ENCODE results near the gene CD99.

CD99 gene

DNA sequence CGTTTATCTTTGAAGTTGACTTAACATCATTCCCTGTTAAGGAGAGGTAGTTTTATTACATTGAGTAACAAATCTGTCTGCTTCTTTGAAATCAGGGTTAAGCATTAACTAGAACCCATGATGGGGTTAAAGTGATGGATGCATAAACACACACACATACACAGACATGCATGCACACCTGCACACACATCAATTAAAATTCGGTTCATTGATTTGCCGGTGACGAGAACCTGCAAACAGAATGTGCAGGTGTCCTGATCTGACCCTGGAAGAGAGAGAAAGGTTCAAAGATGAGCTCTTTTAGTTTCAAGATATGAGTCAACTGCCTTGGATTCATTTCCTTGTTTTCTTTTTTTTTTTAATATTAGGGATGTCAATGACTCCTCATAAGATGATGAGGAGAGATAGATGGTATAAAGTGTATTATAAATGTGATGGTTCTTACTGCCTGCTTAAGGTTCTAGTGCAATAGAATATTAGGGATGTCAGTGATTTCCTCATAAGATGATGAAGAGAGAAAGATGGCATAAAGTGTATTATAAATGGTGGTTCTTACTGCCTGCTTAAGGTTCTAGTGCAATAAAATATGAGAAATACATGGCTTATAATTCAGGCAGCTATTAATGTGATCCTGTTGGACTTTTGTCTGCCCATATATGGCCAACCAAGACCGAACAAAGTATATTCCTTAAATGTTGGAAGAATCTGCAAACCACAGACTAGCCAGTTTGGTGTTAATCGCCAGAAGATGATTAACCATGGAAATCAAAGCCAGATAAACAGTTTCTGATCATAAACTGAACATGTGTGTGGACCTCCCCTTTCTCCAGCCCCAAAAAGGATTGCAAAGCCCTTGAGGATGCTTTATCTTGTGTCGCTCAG, 14.1 kb upstream of the CD99 start:
- no peak for DNase-seq (ENCODE audit: low read depth)

DNA sequence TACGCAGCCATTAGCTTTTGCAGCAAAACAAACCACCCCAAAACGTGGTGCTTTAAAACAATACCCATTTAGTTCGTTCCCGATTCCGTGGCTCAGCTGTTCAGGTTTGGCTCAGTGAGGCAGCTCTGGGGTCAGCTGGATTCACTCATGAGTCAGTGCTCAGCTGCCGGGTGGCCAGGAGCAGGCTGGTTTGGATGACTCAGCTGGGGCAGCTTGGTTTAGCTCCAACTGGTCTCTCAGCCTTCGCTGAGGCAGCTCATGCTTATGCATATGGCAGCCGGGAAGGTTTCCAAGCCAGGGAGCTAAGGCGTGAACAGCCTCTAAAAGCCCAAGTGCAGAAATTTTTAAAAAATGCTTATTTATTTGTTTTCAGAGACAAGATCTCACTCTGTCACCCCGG, 13.3 kb upstream of the CD99 start:
- no peak for DNase-seq (ENCODE audit: low read depth)

DNA sequence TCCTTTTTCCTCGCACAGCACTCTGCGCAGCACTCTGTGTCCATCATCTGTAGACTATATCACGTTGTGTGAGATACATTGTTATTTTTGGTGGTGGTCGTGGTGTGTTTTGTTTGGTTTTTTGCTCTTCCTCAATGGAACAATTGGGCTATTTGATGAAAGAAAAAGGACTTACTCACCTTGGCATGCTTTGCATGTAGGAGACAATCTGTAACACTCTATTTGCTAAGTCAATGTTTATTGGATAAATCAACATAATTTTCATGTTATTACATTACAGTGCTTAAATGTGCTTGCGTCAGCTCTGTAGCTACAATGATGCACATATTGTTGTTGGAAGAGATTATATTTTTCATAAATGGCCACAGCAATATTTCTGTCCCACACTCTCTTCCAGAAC, 12.5 kb upstream of the CD99 start:
- no peak for DNase-seq (ENCODE audit: low read depth)

DNA sequence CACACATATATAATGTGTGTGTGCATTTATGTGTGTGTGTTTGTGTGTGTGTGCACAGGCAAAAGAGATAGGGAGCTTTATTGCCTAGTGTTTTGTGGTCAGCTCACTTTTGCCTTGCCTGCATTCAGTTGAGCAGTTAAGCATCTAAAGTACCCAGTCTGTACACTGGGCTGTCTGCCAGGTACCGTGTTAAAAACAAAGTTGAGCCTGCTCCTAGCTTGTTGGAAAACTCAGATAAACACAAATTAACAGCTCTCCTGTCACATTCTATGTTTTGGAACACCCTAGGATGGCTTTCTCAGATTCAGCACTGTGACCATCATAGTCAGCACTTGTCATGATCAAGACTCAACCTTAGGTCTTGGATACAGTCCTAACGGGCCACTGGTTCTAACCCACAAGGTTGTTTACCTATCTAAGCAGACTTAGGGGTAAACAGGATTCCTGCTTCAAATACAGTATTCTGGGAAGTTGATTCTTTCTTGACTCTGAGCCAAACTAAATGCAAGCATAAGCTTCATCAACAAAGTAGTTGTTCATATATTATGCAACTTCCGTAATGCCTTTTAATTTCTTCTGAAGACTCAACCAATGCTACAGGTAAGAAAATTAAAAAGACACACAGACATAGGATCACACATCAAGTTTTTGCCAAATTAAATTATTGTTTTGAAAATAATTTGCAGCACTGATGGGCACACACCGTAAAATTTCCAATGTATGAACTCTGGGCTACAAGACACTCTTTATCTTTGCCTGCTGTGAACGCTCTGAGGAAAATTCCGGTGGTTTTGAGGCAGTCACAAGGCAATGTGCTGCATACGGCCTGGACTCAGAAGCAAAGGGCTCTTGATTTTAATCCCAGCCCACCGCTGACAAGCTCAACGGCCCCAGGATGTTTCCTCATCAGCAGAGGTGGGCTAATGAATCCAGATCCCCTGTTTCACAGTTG, 11.3 kb upstream of the CD99 start:
- DNase-seq (ENCODE audit: low read depth) = no peak

DNA sequence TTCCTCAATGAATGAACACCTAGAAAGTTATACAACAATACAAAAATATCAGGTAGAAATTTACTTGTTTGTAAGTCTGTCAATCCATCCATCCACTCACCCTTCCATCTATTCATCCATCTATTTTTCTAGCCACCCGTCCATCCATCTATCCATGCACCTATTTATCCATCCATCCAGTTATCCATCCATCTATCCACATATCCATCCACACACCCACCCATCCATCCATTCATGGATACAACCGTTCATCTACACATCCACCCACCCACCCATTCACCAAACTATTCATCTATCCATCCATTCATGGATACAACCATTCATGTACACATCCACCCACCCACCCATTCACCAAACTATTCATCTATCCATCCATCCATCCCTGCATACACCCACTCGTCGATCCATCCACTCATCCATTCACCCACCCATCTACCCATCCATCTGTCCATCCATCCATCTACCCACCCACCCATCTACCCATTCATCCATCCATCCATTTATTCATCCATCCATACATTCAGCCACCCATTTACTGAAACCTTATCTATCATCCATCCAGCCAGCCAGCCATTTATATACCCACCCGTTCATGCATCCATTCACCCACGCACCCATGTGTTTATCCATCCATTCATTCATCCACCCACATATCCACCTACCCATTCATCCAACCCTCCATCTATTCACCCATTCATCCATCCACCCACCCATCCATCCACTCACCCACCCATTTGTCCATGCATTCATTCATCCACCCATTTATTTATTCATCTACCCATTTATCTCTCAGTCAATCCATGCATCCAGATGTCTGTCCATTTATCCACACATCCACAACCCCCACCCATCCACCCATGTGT, 10.4 kb upstream of the CD99 start:
- DNase-seq (ENCODE audit: low read depth) = no peak

DNA sequence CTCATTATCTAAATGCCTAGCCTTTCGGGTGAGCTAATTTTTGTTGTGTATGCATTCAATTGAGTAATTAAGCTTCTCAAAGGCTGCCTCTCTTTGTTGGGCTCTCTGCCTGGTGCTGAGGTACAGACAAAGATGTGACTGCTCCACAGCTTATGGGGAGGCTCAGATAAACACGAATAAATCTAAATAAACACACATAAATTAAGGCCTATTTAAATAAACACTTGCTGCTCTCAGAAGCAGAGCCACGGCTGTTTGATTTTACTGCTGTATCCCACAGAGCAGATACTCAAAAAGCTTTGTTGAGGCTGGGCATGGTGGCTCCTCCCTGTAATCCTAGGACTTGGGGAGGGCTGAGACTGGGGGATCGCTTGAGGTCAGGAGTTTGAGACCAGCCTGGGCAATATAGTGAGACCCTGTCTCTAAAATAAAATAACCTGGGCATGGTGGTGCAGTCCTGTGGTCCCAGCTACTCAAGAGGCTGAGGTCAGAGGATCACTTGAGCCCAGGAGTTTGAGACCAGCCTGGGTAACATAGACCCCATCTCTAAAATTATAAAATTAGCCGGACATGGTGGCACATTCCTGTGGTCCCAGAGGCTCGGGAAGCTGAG, 8.4 kb upstream of the CD99 start:
- DNase-seq (ENCODE audit: low read depth) = no peak

DNA sequence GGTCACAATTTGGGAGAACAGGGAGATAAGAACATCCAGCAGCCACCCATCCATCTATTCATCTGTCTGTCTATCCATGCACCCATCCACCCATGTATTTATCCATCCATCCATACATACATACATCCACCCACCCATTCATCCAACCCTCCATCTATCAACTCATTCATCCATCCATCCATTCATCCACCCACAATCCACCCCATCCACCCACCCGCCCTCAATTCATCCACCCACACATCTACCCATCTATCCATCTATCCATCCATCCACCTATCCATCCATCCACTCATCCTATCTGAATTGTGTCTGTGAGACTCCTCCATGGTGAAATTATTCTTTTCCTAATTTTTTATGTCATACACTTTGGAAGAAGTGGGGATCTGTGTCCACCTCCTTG, 6.8 kb upstream of the CD99 start:
- no peak for DNase-seq (ENCODE audit: low read depth)

DNA sequence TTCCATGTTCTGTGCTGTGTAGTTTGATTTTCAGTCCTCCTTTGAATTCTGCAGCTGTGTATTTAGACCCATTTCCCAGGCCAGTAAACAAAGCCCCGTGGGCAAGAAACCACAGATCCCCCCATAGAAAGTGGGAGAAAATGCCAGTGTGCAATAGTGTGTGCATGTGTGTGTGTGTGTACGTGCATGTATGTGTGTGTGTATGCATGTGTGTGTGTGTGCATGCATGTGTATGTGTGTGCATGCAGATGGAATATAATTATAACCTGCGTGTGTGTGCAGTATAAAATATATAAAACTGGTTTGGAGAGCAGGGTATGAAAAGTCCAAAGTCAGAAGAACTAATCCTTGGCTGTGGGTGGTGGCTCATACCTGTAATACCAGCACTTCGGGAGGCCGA, 5.2 kb upstream of the CD99 start:
- no peak for DNase-seq (ENCODE audit: low read depth)

DNA sequence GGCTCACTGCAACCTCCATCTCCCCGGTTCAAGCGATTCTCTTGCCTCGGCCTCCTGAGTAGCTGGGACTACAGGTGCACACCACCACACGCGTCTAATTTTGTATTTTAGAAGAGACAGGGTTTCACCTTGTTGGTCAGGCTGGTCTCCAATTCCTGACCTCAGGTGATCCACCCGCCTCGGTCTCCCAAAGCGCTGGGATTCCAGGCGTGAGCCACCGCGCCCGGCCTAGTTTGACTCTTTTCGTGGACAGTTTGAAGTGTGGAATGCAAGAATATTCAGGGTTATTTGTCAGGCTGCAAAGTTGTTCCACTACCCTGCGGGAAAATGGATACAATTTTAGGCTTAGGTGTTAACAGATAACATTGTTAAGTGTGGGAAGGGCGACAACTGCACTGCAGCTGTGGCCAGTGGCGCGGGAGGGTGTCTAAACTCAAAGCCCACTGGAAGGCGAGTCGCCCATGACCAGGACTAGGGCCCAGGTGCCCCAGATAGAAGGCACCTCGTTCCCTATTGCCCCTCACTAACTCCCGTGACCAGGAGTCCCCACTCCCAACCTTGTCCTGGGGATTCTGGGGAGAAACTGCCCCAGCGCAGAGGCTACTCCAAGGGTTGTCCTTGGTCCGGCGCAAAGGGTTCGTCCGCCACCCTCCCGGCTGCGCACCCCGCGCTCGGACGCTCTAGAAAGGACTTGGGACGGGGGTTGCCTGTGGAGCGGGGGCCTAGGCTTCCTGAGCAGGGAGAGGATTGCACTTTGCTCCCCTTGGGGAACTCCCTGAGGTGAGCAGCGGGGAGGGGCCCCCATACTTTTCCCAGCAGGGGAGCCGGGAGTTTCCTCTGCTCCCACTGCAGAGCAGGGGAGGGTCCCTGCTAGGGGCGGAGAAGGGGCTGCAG, 1.1 kb upstream of the CD99 start:
- no peak for DNase-seq (ENCODE audit: low read depth)

DNA sequence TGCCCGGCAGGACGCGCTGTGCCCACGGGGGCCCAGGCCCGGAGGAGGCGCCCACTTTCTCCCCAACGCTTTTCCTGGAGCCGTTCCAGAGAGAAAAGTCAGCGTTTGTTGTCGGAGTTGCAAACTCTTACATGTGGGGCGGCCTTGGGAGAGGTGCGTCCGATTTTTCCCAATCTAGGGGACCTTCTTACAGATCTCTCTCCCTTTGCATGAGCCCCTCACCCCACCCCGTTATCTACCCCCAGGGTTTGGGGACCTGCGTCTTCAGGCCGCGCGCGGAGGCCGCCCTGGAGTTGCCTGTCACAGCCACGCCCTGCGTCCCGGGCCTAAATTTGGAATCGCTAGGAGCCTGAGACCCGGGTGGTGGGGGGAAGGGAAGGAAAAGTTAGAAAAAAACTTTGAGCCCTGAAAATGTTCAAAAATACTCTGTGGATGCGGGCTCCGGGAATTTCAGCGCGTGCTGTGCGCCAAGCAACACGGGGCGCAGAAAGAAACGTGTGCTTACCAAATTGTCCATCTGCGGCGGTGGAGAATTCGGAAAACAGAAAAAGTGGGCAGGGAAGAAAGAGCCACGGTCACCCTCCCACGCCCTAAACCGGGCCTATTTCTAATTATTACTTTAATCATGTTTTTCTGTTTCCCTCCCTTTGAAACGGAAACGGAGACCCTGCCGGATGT, 587 bp downstream of the CD99 start:
- no peak for DNase-seq (ENCODE audit: low read depth)

DNA sequence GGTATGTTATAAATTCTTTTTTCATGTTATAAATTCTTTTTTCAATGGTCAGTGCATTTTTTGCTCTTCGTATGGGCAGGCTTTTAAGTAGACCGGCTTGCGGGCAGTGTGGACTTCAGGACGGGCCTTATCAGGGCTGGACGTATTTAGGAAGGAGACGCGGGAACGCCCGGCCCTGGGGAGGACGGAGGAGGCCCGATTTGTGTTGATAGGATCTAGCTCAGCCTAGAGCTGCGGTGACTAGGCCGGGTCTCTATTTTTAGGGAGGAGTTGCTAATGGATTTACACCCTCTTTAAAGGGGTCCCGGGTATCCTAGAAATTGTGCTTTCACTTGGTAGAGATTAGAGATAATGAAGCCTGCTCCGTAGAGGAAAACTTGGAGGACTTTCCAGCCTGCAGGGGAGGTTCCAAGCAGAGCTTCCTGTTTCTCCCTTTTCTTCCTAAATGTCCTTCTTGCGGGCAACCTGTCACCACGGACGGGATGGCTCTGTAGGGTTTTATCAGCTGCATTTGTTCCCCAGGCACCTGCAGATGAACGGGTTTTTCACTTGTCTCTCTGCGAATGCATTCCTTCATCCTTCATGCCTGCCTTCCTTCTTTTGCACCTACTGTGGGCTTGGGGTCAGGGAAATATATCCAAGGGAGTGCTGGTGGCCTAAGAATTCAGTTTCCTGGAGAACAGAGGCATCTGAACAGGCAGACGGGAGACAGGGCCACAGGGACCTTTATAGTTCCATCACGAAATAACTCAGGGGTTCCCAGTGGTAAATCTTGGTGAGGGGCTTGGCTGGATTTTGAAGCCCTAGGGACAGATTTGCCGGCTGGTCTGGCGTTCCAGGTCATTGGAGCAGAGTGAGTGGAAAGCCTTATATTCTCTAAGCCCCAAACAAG, 1.4 kb downstream of the CD99 start:
- DNase-seq (ENCODE audit: low read depth) = no peak

DNA sequence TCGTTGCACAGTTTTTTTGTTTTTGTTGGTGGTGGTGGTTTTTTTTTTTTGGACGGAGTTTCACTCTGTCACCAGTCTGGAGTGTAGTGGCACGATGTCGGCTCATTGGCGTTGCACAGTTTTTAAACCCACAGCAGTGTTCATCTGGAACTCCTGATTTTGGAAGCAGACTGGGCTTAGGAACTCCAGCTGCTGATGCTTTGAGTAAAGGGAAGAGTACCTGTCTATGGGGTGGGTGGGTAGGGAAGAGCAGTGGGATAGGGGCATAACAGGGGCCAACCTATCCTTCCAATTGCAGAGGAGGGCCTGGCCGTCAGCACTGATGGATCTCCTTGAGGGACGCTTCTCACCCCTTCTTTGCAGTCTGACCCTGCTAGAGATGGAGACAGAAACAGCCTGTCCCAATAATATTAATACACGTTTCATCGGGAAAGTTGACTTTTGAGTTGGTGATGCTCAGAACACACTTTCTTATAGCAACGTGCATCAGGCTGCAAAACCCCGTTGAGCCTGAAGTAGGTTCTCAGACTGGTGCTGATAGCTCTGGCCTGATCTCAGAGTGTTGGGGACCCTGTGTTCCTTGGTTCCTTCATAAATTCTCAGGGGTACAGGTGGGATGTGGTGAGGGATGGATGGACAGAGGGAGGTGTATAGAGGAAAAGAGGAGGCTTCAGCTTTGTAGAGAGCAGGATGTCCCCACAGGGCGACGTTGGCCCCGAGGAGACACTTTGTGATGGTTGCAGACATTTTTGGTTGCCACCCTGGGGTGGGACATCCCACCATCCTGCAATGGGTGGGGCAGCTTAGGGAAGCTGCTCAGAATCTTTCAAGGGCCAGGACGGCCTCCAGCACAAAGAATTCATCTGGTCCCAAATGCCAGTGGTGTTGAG, 2.3 kb downstream of the CD99 start:
- no peak for DNase-seq (ENCODE audit: low read depth)

DNA sequence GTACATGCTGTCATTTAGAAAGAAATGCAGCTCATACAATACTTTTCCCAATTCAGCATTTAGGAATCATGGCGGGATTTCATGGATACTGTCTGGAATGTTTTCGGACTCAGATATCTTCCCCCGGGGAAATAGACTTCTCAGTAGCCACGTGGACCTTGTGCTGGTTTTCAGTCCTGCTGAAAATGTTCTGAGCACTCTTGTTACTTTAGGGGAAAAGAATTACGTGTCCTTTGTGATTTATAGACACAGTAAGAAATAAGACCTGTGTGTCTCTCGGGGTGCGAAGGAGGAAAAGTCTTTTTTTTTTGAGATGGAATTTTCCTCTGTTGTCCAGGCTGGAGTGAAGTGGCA, 3.8 kb downstream of the CD99 start:
- no peak for DNase-seq (ENCODE audit: low read depth)

DNA sequence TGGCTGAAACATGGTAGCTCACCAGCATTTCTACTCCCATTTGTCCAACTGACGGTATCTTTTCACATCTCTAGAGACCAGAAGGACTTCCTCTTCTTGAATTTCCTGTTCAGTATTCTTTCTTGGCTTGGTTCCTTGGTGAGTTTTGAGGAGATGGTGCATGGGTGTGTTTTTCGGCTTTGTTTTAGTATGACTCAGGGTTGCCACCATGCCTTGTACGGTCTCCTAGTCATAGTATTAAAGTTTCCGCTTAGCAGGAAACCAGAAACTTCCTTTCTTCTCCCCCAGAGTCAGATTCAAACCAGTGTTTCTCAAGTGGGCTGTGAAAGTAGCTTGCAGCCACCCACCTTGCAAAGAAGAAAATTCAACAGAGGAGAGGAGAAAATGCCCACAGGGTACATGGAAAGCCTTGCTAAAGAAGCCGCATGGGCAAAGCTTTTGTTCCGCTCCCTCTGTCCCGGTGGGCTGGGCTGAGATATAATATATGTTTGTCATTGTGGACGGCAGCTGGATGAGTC, 5.7 kb downstream of the CD99 start:
- no peak for DNase-seq (ENCODE audit: low read depth)

DNA sequence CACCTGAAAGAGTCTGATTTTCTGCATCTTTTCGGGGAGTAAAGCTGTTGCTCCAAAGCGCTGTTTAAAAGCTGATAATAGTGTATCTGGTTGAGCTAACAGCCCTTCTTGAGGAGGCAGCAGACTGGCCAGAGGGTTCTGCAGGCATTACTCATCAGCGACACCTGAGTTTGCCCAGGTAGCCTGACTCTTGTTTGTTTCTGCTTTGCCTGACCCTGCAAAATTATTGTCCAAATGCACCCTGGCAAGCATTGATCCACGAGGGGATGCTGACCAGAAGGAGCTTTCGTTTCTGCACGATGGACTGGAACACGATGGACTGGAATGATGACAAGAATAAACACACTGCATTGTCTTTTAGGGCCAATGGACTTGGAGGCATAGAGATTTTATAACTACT, 6.2 kb downstream of the CD99 start:
- DNase-seq (ENCODE audit: low read depth) = no peak

DNA sequence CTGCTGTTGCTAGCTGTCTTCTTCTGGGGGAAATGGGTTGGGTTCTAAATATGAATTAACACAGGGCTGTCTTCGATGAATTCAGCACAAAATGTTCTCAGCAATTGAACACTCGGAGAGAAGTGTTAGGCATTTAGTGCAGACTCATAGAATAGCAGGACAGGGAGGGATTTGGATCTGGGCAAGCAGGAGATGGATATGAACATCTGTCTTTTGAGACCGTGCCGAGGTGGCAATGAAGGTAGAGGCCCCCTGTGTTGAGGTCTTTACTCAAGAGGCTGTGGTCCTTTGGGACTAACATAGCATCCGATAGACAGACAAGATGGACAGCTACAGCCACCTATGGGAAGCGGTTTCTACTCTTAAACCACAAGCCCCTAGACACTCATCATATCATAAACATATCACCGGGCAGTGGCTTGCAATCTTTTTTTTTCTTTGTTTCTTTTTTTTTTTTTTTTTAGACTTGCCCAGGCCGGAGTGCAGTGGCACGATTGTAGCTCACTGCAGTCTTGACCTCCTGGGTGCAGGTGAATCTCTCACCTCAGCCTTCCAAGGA, 6.7 kb downstream of the CD99 start:
- no peak for DNase-seq (ENCODE audit: low read depth)

DNA sequence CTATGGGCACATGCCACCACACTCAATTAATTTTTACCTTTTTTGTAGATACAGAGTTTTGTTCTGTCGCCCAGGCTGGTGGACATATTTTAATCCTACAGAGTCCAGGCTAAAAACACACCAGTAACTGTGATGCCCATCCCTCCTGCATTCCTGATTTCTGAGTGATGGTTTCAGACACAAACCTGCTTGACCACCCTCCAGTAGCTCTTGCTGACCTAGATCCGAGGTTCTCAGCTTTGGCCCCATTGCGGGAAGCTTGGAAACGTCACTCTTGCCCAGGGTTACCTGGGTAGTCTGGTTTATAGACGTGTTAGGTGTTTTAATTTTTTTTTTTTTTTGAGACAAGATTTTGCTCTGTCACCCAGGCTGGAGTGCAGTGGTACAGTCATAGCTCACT, 7.5 kb downstream of the CD99 start:
- no peak for DNase-seq (ENCODE audit: low read depth)

DNA sequence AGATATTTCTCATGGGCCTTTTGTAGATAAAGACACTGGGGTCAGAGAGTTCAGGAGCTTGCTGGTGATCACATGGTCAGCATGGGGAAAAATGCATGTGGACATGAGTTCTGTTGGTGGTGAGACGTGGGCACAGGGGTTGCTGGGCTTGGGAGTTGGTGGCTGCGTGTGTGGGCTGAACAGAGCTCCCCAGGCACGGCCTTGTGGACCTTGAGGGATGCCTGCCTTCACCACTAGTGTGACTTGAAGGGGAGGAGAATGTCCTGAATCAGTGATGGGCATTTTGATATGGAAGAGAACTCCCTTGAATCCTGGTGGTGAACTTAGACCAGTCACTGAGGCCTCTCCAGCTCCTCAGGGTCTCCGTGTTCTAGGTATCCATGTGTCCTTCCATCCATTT, 8.9 kb downstream of the CD99 start:
- DNase-seq (ENCODE audit: low read depth) = no peak
